SK-N-SH (cell line): ENCODE results near the gene SH3BP4. TPM values are rescaled to one million over a fixed set of nuclear protein-coding genes. Genes with fewer than 3 reads are reported as not detected.

Source experiments
- CTCF ChIA-PET: fragments of 300-600, 350-600 bp; formaldehyde crosslinking; extraction: SDS; loops from one replicate; lab custom pipeline; 2021; lab: Yijun Ruan, JAX
- POLR2A ChIA-PET: fragments of 350-600 bp; sonication (Branson Sonifier 250); formaldehyde crosslinking; extraction: SDS; loops from one replicate; lab custom pipeline; 2020; ENCODE audit warnings: antibody characterized with exemption, inconsistent platforms; lab: Yijun Ruan, JAX
- DNase-seq: peaks from one replicate; pipeline ENCODE4 v3.0.0; 2012
- H2AFZ ChIP-seq: fragments of 200-600 bp; sonication (generic); 2 replicates; pipeline ENCODE4 v1.8.1; 2016; ENCODE audit warnings: antibody characterized with exemption, mild to moderate bottlenecking, low read depth
- H3F3A ChIP-seq: fragments of 200-600 bp; sonication (generic); replicated peaks from 2 replicates; pipeline ENCODE3; 2016; ENCODE audit warnings: antibody characterized with exemption, mild to moderate bottlenecking; ENCODE audit not compliant: insufficient read depth
- H3K27ac ChIP-seq, 2 experiments: fragments of 200-500 bp in 1 of 2; fragments of 200-600 bp in 1 of 2; sonication (Bioruptor generic) in 1 of 2; sonication (generic), shearing (Covaris generic) in 1 of 2; 2 replicates each; pipeline versions ENCODE4 v1.5.1 to v1.6.1; 2014 to 2016; ENCODE audit warnings: low read depth in 2 of 2, inconsistent platforms in 1 of 2, low read length in 1 of 2, mild to moderate bottlenecking in 1 of 2, mixed read lengths in 1 of 2
- H3K27me3 ChIP-seq: fragments of 200-600 bp; sonication (generic), shearing (Covaris generic); 2 replicates; pipeline ENCODE4 v1.6.1; 2016; ENCODE audit warnings: mixed run types; ENCODE audit not compliant: insufficient read depth
- H3K36me3 ChIP-seq, 2 experiments: fragments of 200-500 bp in 1 of 2; fragments of 200-600 bp in 1 of 2; sonication (Bioruptor generic) in 1 of 2; sonication (generic) in 1 of 2; replicated peaks in 1 of 2; 2 replicates each; pipeline versions ENCODE3 to v1.5.1; 2014 to 2016; ENCODE audit warnings: low read length in 1 of 2, mild to moderate bottlenecking in 1 of 2; ENCODE audit not compliant: insufficient read depth in 2 of 2, control insufficient read depth in 1 of 2
- H3K4me1 ChIP-seq, 2 experiments: fragments of 200-500 bp in 1 of 2; fragments of 200-600 bp in 1 of 2; sonication (Bioruptor generic) in 1 of 2; sonication (generic), shearing (Covaris generic) in 1 of 2; 2 replicates each; pipeline versions ENCODE4 v1.5.1 to v1.6.1; 2014 to 2016; ENCODE audit warnings: low read depth in 1 of 2, low read length in 1 of 2, mixed run types in 1 of 2; ENCODE audit not compliant: insufficient read depth in 2 of 2, control insufficient read depth in 1 of 2
- H3K4me2 ChIP-seq: fragments of 200-600 bp; sonication (generic), shearing (Covaris generic); 2 replicates; pipeline ENCODE4 v1.6.1; 2017; ENCODE audit warnings: mixed run types
- H3K4me3 ChIP-seq, 2 experiments: fragments of 200-500 bp in 1 of 2; fragments of 200-600 bp in 1 of 2; sonication (Bioruptor generic) in 1 of 2; sonication (generic), shearing (Covaris generic) in 1 of 2; 2 replicates each; pipeline versions ENCODE4 v1.5.1 to v1.8.1; 2014 to 2016; ENCODE audit warnings: low read depth in 2 of 2, inconsistent platforms in 1 of 2, low read length in 1 of 2, mild to moderate bottlenecking in 1 of 2, mixed read lengths in 1 of 2, moderate library complexity in 1 of 2
- H3K79me2 ChIP-seq: fragments of 200-600 bp; sonication (generic); 2 replicates; pipeline ENCODE4 v1.8.1; 2017; ENCODE audit warnings: mild to moderate bottlenecking; ENCODE audit not compliant: insufficient read depth
- H3K9ac ChIP-seq: fragments of 200-600 bp; sonication (generic); 2 replicates; pipeline ENCODE4 v1.6.1; 2017; ENCODE audit warnings: mixed run types
- H3K9me2 ChIP-seq: fragments of 200-600 bp; sonication (generic); 2 replicates; pipeline ENCODE4 v1.6.1; 2017; ENCODE audit warnings: mixed run types
- H3K9me3 ChIP-seq: fragments of 200-600 bp; sonication (generic); 2 replicates; pipeline ENCODE4 v1.6.1; 2017; ENCODE audit warnings: mixed run types, mild to moderate bottlenecking, moderate library complexity
- H4K20me1 ChIP-seq: fragments of 200-600 bp; sonication (generic); 2 replicates; pipeline ENCODE4 v1.6.1; 2017; ENCODE audit warnings: mild to moderate bottlenecking, mixed run types; ENCODE audit not compliant: insufficient read depth
- CHD2 ChIP-seq: fragments of 150-350 bp; IDR thresholded peaks from 2 replicates; pipeline ENCODE4 v1.6.1; 2018; ENCODE audit warnings: low read length; ENCODE audit not compliant: partially characterized antibody
- ELF1 ChIP-seq: IDR thresholded peaks from 2 replicates; pipeline ENCODE4 v1.4.0; 2012
- EP300 ChIP-seq, 2 experiments: IDR thresholded peaks; 2 replicates each; pipeline versions ENCODE4 v1.4.0 to v1.6.1; 2012; ENCODE audit warnings: borderline replicate concordance in 1 of 2, low read depth in 1 of 2, low read length in 1 of 2
- EZH2phosphoT487 ChIP-seq: fragments of 200-600 bp; sonication (generic); IDR thresholded peaks from 2 replicates; pipeline ENCODE4 v1.6.1; 2017; ENCODE audit warnings: low read depth, mixed run types, mild to moderate bottlenecking, antibody characterized with exemption, moderate library complexity, borderline replicate concordance
- FOSL2 ChIP-seq: IDR thresholded peaks from 2 replicates; pipeline ENCODE4 v1.4.0; 2012; ENCODE audit warnings: low read depth, mild to moderate bottlenecking, moderate library complexity, borderline replicate concordance
- FOXM1 ChIP-seq: IDR thresholded peaks from 2 replicates; pipeline ENCODE4 v1.4.0; 2012; ENCODE audit warnings: low read depth, mild to moderate bottlenecking
- GABPA ChIP-seq: IDR thresholded peaks from 2 replicates; pipeline ENCODE4 v1.4.0; 2012; ENCODE audit warnings: low read depth, mild to moderate bottlenecking
- GATA2 ChIP-seq: sonication (generic); formaldehyde crosslinking; IDR thresholded peaks from 2 replicates; pipeline ENCODE4 v1.5.0; 2020; ENCODE audit warnings: mild to moderate bottlenecking, missing genetic modification reagents
- JUND ChIP-seq: IDR thresholded peaks from 2 replicates; pipeline ENCODE4 v1.4.0; 2012
- MEF2A ChIP-seq: IDR thresholded peaks from 2 replicates; pipeline ENCODE4 v1.4.0; 2012; ENCODE audit warnings: low read depth, borderline replicate concordance
- MXI1 ChIP-seq: IDR thresholded peaks from 2 replicates; pipeline ENCODE4 v1.6.1; 2012; ENCODE audit warnings: mild to moderate bottlenecking, low read depth, low read length, improper control_type of control experiment
- NRF1 ChIP-seq: IDR thresholded peaks from 2 replicates; pipeline ENCODE4 v1.6.1; 2012; ENCODE audit warnings: low read depth, mild to moderate bottlenecking, low read length
- POLR2AphosphoS5 ChIP-seq: IDR thresholded peaks from 2 replicates; pipeline ENCODE4 v1.6.1; 2012; ENCODE audit warnings: low read depth, low read length
- RAD21 ChIP-seq: IDR thresholded peaks from 2 replicates; pipeline ENCODE4 v1.6.1; 2012; ENCODE audit warnings: mild to moderate bottlenecking, low read length
- RCOR1 ChIP-seq: fragments of 150-350 bp; IDR thresholded peaks from 2 replicates; pipeline ENCODE4 v1.6.1; 2017; ENCODE audit warnings: antibody characterized with exemption, low read length
- RXRA ChIP-seq: IDR thresholded peaks from 2 replicates; pipeline ENCODE4 v1.4.0; 2012; ENCODE audit warnings: low read depth, mild to moderate bottlenecking, borderline replicate concordance
- SIN3A ChIP-seq: IDR thresholded peaks from 2 replicates; pipeline ENCODE4 v1.6.1; 2012; ENCODE audit warnings: low read depth, mild to moderate bottlenecking, low read length, moderate library complexity, borderline replicate concordance
- TAF1 ChIP-seq: IDR thresholded peaks from 2 replicates; pipeline ENCODE4 v1.6.1; 2012; ENCODE audit warnings: low read depth, mild to moderate bottlenecking, low read length, moderate library complexity, borderline replicate concordance
- TCF12 ChIP-seq: IDR thresholded peaks from 2 replicates; pipeline ENCODE4 v1.4.0; 2012
- TEAD4 ChIP-seq: IDR thresholded peaks from 2 replicates; pipeline ENCODE4 v1.4.0; 2012; ENCODE audit warnings: mild to moderate bottlenecking, borderline replicate concordance; ENCODE audit not compliant: insufficient read depth
- WGBS: methylation state at CpG from one replicate; pipeline ENCODE4 v1.1.6; 2017; ENCODE audit warnings: low lambda C conversion rate; 5-methylcytosine and 5-hydroxymethylcytosine counted together
- polyA plus RNA-seq, 3 experiments: library from polyadenylated mRNA; depleted of rRNA; stranded (reverse); fragments of >200 nt; gene quantifications; 2 replicates each; pipeline ENCODE4 v1.2.3, GENCODE V29; 2012
- TF ChIP-seq, protein P1 (sequence below): fragments of 150-350 bp; IDR thresholded peaks from 2 replicates; pipeline ENCODE4 v1.6.1; 2016; ENCODE audit warnings: mild to moderate bottlenecking, low read depth, low read length
- TF ChIP-seq, protein P2 (sequence below): IDR thresholded peaks from 2 replicates; pipeline ENCODE4 v1.4.0; 2012; ENCODE audit warnings: low read depth, borderline replicate concordance
- TF ChIP-seq, protein P3 (sequence below): IDR thresholded peaks from 2 replicates; pipeline ENCODE4 v1.4.0; 2012; ENCODE audit warnings: low read depth, borderline replicate concordance

The SH3BP4 gene
- polyA plus RNA-seq, 1 of the 3 experiments (the other 2 are of a cell fraction): 27.7 TPM

DNA sequence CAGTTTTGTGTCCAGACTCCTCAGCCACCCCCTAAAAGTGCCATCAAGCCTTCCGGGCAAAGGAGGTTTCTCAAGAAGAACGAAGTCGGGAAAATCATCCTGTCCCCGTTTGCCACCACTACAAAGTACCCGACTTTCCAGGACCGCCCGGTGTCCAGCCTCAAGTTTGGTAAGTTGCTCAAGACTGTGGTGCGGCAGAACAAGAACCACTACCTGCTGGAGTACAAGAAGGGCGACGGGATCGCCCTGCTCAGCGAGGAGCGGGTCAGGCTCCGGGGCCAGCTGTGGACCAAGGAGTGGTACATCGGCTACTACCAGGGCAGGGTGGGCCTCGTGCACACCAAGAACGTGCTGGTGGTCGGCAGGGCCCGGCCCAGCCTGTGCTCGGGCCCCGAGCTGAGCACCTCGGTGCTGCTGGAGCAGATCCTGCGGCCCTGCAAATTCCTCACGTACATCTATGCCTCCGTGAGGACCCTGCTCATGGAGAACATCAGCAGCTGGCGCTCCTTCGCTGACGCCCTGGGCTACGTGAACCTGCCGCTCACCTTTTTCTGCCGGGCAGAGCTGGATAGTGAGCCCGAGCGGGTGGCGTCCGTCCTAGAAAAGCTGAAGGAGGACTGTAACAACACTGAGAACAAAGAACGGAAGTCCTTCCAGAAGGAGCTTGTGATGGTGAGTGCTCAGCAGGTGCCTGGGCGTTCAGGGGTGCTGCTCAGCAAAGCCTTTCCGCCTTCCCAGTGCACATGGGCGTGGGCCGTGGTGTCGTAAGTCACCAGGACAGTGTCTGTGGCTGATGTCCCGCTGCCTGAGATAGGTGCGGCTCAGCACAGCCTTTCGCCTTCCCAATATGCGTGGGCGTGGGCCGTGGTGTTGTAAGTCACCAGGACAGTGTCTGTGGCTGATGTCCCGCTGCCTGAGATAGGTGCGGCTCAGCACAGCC, 91.0 kb downstream of the SH3BP4 start:
- Histone ChIP-seq H3K36me3 (peaks cover 37 to 65% of the 10 kb centered on the region in 2 experiments), H3K27me3 (no peaks in the 10 kb centered on the region), H3K9ac (no peak overlapping the region), H3F3A (no peaks in the 10 kb centered on the region), H3K4me3 (no peak overlapping the region), H2AFZ (no peak overlapping the region), H3K27ac (no peak overlapping the region), H3K9me2 (no peaks in the 10 kb centered on the region), H3K4me1 (no peaks in the 10 kb centered on the region), H3K4me2 (no peak overlapping the region), H3K9me3 (no peaks in the 10 kb centered on the region), H4K20me1 (peaks cover 30% of the 10 kb centered on the region), H3K79me2 (peaks cover 89% of the 10 kb centered on the region)
- POLR2A ChIA-PET: no interaction called here
- 98% methylated on average over 31 of the region's 49 CpGs for WGBS
- no peak for DNase-seq
- no peak for TF ChIP-seq RAD21
- no peak for TF ChIP-seq TCF12
- TF ChIP-seq GATA2 (CRISPR knock-in tag): no peak
- no peak for TF ChIP-seq JUND
- no peak for TF ChIP-seq NRF1
- no peak for TF ChIP-seq CHD2
- TF ChIP-seq EZH2phosphoT487: no peak
- TF ChIP-seq, protein P1, sequence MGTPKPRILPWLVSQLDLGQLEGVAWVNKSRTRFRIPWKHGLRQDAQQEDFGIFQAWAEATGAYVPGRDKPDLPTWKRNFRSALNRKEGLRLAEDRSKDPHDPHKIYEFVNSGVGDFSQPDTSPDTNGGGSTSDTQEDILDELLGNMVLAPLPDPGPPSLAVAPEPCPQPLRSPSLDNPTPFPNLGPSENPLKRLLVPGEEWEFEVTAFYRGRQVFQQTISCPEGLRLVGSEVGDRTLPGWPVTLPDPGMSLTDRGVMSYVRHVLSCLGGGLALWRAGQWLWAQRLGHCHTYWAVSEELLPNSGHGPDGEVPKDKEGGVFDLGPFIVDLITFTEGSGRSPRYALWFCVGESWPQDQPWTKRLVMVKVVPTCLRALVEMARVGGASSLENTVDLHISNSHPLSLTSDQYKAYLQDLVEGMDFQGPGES: no peak
- no peak for TF ChIP-seq MXI1
- no peak for TF ChIP-seq RCOR1
- no peak for TF ChIP-seq ELF1
- TF ChIP-seq GABPA: no peak
- TF ChIP-seq TEAD4: no peak
- TF ChIP-seq SIN3A: no peak
- no peak for TF ChIP-seq EP300 (IDR thresholded peaks at IDR 0.05; ENCODE audit: borderline replicate concordance in 1 of 2, low read depth in 1 of 2, low read length in 1 of 2)
- no peak for TF ChIP-seq FOXM1
- CTCF ChIA-PET: no interaction called here

DNA sequence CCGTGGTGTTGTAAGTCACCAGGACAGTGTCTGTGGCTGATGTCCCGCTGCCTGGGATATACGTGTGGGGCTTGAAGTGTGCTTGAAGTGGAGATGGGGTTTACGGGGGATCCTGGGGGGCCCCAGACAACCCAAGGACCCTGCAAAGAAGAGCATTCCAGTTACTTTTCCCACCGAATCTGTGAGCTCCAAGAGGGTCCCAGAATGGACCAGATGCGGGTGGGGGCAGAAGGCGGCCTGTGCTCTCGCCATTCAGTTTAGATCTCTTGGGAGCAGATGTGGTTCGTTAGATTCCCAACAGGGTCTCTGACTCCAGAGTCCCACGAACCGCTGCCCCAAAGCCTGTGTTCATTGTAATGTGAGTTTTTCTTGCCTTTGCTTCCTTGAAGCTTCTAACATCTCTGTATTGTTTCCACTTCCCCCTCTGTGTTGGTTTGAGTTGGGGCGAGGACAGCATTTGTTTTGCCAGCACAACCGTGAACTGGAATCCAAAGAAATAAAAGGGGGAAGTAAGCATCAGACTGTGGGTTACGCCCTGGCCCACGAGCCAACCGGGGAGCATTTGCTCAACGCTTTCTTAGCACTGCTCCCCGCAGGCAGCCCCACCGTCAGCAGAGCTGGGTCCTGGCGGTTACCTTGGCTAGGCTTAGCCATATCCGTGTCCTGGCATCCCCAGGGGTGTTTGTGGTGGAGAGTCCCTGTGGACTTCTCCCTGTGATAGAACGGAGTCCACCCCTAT, 92.1 kb downstream of the SH3BP4 start:
- Histone ChIP-seq H3F3A (no peaks in the 10 kb centered on the region), H3K4me2 (no peak overlapping the region), H3K27ac (no peak overlapping the region), H3K9ac (no peak overlapping the region), H3K4me3 (no peak overlapping the region), H3K9me3 (no peaks in the 10 kb centered on the region), H3K79me2 (peaks cover 92% of the 10 kb centered on the region), H3K9me2 (no peaks in the 10 kb centered on the region), H4K20me1 (peaks cover 25% of the 10 kb centered on the region), H3K4me1 (peaks cover 0 to 1% of the 10 kb centered on the region in 2 experiments; a peak in 1 of 4 replicates), H2AFZ (no peak overlapping the region), H3K36me3 (peaks cover 38 to 59% of the 10 kb centered on the region in 2 experiments), H3K27me3 (no peaks in the 10 kb centered on the region)
- CTCF ChIA-PET: no interaction called here
- 96% methylated on average over 14 of the region's 22 CpGs for WGBS
- no peak for DNase-seq
- POLR2A ChIA-PET: no interaction called here
- TF ChIP-seq FOSL2 (no peak), MXI1 (no peak), JUND (no peak), TAF1 (no peak), TCF12 (no peak), RXRA (no peak), MEF2A (no peak), CHD2 (no peak), POLR2AphosphoS5 (no peak), NRF1 (no peak)
- TF ChIP-seq, protein P2, sequence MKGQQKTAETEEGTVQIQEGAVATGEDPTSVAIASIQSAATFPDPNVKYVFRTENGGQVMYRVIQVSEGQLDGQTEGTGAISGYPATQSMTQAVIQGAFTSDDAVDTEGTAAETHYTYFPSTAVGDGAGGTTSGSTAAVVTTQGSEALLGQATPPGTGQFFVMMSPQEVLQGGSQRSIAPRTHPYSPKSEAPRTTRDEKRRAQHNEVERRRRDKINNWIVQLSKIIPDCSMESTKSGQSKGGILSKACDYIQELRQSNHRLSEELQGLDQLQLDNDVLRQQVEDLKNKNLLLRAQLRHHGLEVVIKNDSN: no peak
- TF ChIP-seq, protein P3, sequence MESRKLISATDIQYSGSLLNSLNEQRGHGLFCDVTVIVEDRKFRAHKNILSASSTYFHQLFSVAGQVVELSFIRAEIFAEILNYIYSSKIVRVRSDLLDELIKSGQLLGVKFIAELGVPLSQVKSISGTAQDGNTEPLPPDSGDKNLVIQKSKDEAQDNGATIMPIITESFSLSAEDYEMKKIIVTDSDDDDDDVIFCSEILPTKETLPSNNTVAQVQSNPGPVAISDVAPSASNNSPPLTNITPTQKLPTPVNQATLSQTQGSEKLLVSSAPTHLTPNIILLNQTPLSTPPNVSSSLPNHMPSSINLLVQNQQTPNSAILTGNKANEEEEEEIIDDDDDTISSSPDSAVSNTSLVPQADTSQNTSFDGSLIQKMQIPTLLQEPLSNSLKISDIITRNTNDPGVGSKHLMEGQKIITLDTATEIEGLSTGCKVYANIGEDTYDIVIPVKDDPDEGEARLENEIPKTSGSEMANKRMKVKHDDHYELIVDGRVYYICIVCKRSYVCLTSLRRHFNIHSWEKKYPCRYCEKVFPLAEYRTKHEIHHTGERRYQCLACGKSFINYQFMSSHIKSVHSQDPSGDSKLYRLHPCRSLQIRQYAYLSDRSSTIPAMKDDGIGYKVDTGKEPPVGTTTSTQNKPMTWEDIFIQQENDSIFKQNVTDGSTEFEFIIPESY: no peak
